ENCODE data around the gene PEX14. TPM values are rescaled to one million over a fixed set of nuclear protein-coding genes. Genes with fewer than 3 reads are reported as not detected.

Gene PEX14
- total and polyA plus RNA-seq, 2 experiments from 2014 or later, result 17.6 to 19.6 TPM

- H3K36me3 ChIP-seq (ENCODE audit: insufficient read depth), result no peaks in the 10 kb centered on the region; the same call in 1 of the 2 replicates
- H3K27ac Mint-ChIP-seq, result no peak overlapping the region; the same call in 1 of the 2 replicates
- H3K9me3 Mint-ChIP-seq, result no peaks in the 10 kb centered on the region
These were observed 195.4 kb downstream of the PEX14 start for GRCh38 chr1:10670190-10670589.

More at GRCh38 chr1:10670190-10670589, 195.4 kb downstream of the PEX14 start:
- Histone ChIP-seq H3K27me3 (ENCODE audit: insufficient read depth) (no peaks in the 10 kb centered on the region), H4K20me1 (replicated peaks; ENCODE audit: insufficient read depth) (no peaks in the 10 kb centered on the region), H3K27ac (ENCODE audit: low read depth) (no peak overlapping the region), H2AFZ (no peak overlapping the region), H3K4me2 (no peak overlapping the region), H3K9me2 (ENCODE audit: insufficient read depth) (no peaks in the 10 kb centered on the region), H3K79me2 (replicated peaks; ENCODE audit: insufficient read depth) (no peaks in the 10 kb centered on the region), H3F3A (replicated peaks; ENCODE audit: low read depth) (no peaks in the 10 kb centered on the region), H3K4me3 (no peak overlapping the region), H3K4me1 (ENCODE audit: insufficient read depth) (no peaks in the 10 kb centered on the region; the same call in 1 of the 2 replicates)
- no peak for DNase-seq (ENCODE audit: low spot score)
- H3K27me3 Mint-ChIP-seq (ENCODE audit: insufficient read depth, low read depth, poor library complexity), result peaks cover 7% of the 10 kb centered on the region
- H3K4me1 Mint-ChIP-seq, result peaks cover 35% of the 10 kb centered on the region
- H3K36me3 Mint-ChIP-seq (ENCODE audit: low read depth), result no peaks in the 10 kb centered on the region
- TF ChIP-seq EZH2 (IDR thresholded peaks at IDR 0.05; ENCODE audit: low read depth, unreplicated experiment) (no peak), POLR2AphosphoS5 (IDR thresholded peaks at IDR 0.05; ENCODE audit: low read depth) (no peak), ETS1 (IDR thresholded peaks at IDR 0.05) (no peak), ZNF462 (CRISPR knock-in tag; IDR thresholded peaks at IDR 0.05) (no peak), ZNF114 (CRISPR knock-in tag; IDR thresholded peaks at IDR 0.05) (no peak), EZH2phosphoT487 (IDR thresholded peaks at IDR 0.05; ENCODE audit: unreplicated experiment) (no peak), NANOG (IDR thresholded peaks at IDR 0.05; ENCODE audit: borderline replicate concordance) (no peak), JUNB (IDR thresholded peaks at IDR 0.05; ENCODE audit: unreplicated experiment) (no peak), CTCF (conservative IDR thresholded peaks at IDR 0.05; ENCODE audit: low read depth in 2 of 2) (no peak), ZNF331 (CRISPR knock-in tag; IDR thresholded peaks at IDR 0.05; ENCODE audit: low read depth) (no peak), STAT1 (IDR thresholded peaks at IDR 0.05; ENCODE audit: unreplicated experiment) (no peak)
- ATAC-seq, result no peak
- H3K4me3 Mint-ChIP-seq, result no peak overlapping the region

Measured in GM23338 (cell line).